Smooth muscle cell of bladder (primary cell): ENCODE results near the gene FAM131A. TPM values are rescaled to one million over a fixed set of nuclear protein-coding genes. Genes with fewer than 3 reads are reported as not detected.

Source experiments
- total RNA-seq: library from RNA; depleted of rRNA; stranded (reverse); fragments of >200 nt; gene quantifications from 2 replicates; pipeline ENCODE4 v1.2.3, GENCODE V29; 2014

FAM131A gene
- 10.5 and 18.1 TPM in 2 replicates for total RNA-seq

GRCh38 chr3:184337399-184337714 lies at the start of gene FAM131A:
TSS of gene FAM131A (plus strand) at chr3:184337600. CDS start at chr3:184337631, 31 bp downstream.

GRCh38 chr3:184298759-184299487 lies 38.5 kb upstream of the FAM131A start, which contains the start of gene PSMD2:
TSS of gene PSMD2 (plus strand) at chr3:184299241. CDS start at chr3:184299267, 26 bp downstream.

GRCh38 chr3:184314363-184314699 lies 23.1 kb upstream of the FAM131A start, which contains the start of gene EIF4G1:
TSS of gene EIF4G1 (plus strand) at chr3:184314606. CDS start at chr3:184315797, 1,191 bp downstream.

GRCh38 chr3:184361532-184361931 lies 24.1 kb downstream of the FAM131A start, which contains the start of the genes CLCN2 and POLR2H:
TSS of gene CLCN2 (minus strand) at chr3:184361605. CDS start at chr3:184361479, 126 bp downstream.
TSS of gene POLR2H (plus strand) at chr3:184361710. CDS start at chr3:184363493, 1,783 bp downstream.

GRCh38 chr3:184377882-184378445 lies 40.6 kb downstream of the FAM131A start, which contains the start of gene THPO:
TSS of gene THPO (minus strand) at chr3:184378207. CDS start at chr3:184376259, 1,948 bp downstream.

GRCh38 chr3:184379358-184380184 lies 42.2 kb downstream of the FAM131A start, which contains the start of gene CHRD:
TSS of gene CHRD (plus strand) at chr3:184380054. CDS start at chr3:184380319, 265 bp downstream.

Other genes with a start within 250 kb of the FAM131A start
- not detected in 2 replicates for gene HTR3E, start 240.5 kb upstream of the FAM131A start, total RNA-seq
- gene EIF2B5, start 202.2 kb upstream of the FAM131A start, total RNA-seq = 27.3 and 29.0 TPM in 2 replicates
- gene DVL3, start 182.2 kb upstream of the FAM131A start, total RNA-seq = 26.2 and 44.7 TPM in 2 replicates
- gene AP2M1, start 162.7 kb upstream of the FAM131A start, total RNA-seq = 773 and 801 TPM in 2 replicates
- gene ABCF3, start 151.4 kb upstream of the FAM131A start, total RNA-seq = 44.7 and 64.9 TPM in 2 replicates
- gene VWA5B2, start 108.0 kb upstream of the FAM131A start, total RNA-seq = not detected in 2 replicates
- gene ALG3, start 88.6 kb upstream of the FAM131A start, total RNA-seq = 23.5 and 25.0 TPM in 2 replicates
- gene EEF1AKMT4, start 87.9 kb upstream of the FAM131A start, total RNA-seq = 3.4 and 4.8 TPM in 2 replicates
- gene CAMK2N2, start 76.0 kb upstream of the FAM131A start, total RNA-seq = 0.09 and 0.14 TPM in 2 replicates
- gene ECE2, start 61.6 kb upstream of the FAM131A start, total RNA-seq = not detected in 2 replicates
- 391 and 419 TPM in 2 replicates for gene PSMD2, start 38.4 kb upstream of the FAM131A start, total RNA-seq
- gene EIF4G1, start 23.0 kb upstream of the FAM131A start, total RNA-seq = 198 and 261 TPM in 2 replicates
- gene CLCN2, start 24.0 kb downstream of the FAM131A start, total RNA-seq = 3.0 and 3.3 TPM in 2 replicates
- gene POLR2H, start 24.1 kb downstream of the FAM131A start, total RNA-seq = 63.6 and 81.2 TPM in 2 replicates
- gene THPO, start 40.6 kb downstream of the FAM131A start, total RNA-seq = 0.14 and 0.18 TPM in 2 replicates
- gene CHRD, start 42.5 kb downstream of the FAM131A start, total RNA-seq = 1.4 and 1.9 TPM in 2 replicates
- gene EPHB3, start 224.2 kb downstream of the FAM131A start, total RNA-seq = 3.7 and 7.0 TPM in 2 replicates